H9 (cell line): ENCODE measurements around the gene VIPR2. TPM values are rescaled to one million over a fixed set of nuclear protein-coding genes. Genes with fewer than 3 reads are reported as not detected.

Experiments used
- DNase-seq: peaks from one replicate; pipeline ENCODE4 v3.0.0-alpha.2; 2017
- H2AFZ ChIP-seq: one replicate; pipeline ENCODE4 v1.6.1; 2013; ENCODE audit warnings: mild to moderate bottlenecking, low read length, control low read depth, moderate library complexity
- H2AK5ac ChIP-seq: 2 replicates; pipeline ENCODE4 v1.6.1; 2013; ENCODE audit warnings: low read length, control low read depth, mixed read lengths; ENCODE audit not compliant: insufficient read length
- H2BK120ac ChIP-seq: one replicate; pipeline ENCODE4 v1.6.1; 2013; ENCODE audit warnings: low read depth, mild to moderate bottlenecking, low read length, control low read depth, inconsistent platforms; ENCODE audit not compliant: poor library complexity, severe bottlenecking
- H2BK12ac ChIP-seq: 2 replicates; pipeline ENCODE4 v1.6.1; 2013; ENCODE audit warnings: low read length, control low read depth, mixed read lengths, low read depth; ENCODE audit not compliant: insufficient read length
- H2BK15ac ChIP-seq: 2 replicates; pipeline ENCODE4 v1.6.1; 2013; ENCODE audit warnings: low read depth, low read length, control low read depth
- H2BK20ac ChIP-seq: one replicate; pipeline ENCODE4 v1.6.1; 2013; ENCODE audit warnings: low read depth, mild to moderate bottlenecking, low read length, control low read depth, inconsistent platforms; ENCODE audit not compliant: poor library complexity, severe bottlenecking
- H2BK5ac ChIP-seq: 2 replicates; pipeline ENCODE4 v1.6.1; 2013; ENCODE audit warnings: low read length, control low read depth, mixed read lengths; ENCODE audit not compliant: insufficient read length
- H3K14ac ChIP-seq: 2 replicates; pipeline ENCODE4 v1.6.1; 2013; ENCODE audit warnings: low read length, control low read depth; ENCODE audit not compliant: insufficient read depth
- H3K18ac ChIP-seq: 2 replicates; pipeline ENCODE4 v1.6.1; 2013; ENCODE audit warnings: low read depth, mild to moderate bottlenecking, mixed read lengths, low read length, control low read depth; ENCODE audit not compliant: insufficient read length
- H3K23ac ChIP-seq: 2 replicates; pipeline ENCODE4 v1.6.1; 2013; ENCODE audit warnings: low read length, control low read depth, mixed read lengths, low read depth; ENCODE audit not compliant: insufficient read length
- H3K23me2 ChIP-seq: 2 replicates; pipeline ENCODE4 v1.6.1; 2013; ENCODE audit warnings: low read depth, mild to moderate bottlenecking, mixed read lengths, low read length, control low read depth; ENCODE audit not compliant: insufficient read length, poor library complexity, severe bottlenecking
- H3K27ac ChIP-seq: 2 replicates; pipeline ENCODE4 v1.5.1; 2013; ENCODE audit warnings: low read length, control low read depth, mixed read lengths, low read depth; ENCODE audit not compliant: insufficient read length
- H3K27me3 ChIP-seq: 2 replicates; pipeline ENCODE4 v1.6.1; 2013; ENCODE audit warnings: low read length, control low read depth, inconsistent platforms; ENCODE audit not compliant: insufficient read depth
- H3K4ac ChIP-seq: 2 replicates; pipeline ENCODE4 v1.6.1; 2013; ENCODE audit warnings: low read depth, mild to moderate bottlenecking, control low read depth, inconsistent platforms, low read length, moderate library complexity
- H3K4me1 ChIP-seq: 2 replicates; pipeline ENCODE4 v1.6.1; 2013; ENCODE audit warnings: low read length, control low read depth, inconsistent platforms; ENCODE audit not compliant: insufficient read depth
- H3K4me2 ChIP-seq: 2 replicates; pipeline ENCODE4 v1.6.1; 2013; ENCODE audit warnings: low read length, control low read depth, mixed read lengths; ENCODE audit not compliant: insufficient read length, insufficient read depth
- H3K56ac ChIP-seq: 2 replicates; pipeline ENCODE4 v1.6.1; 2013; ENCODE audit warnings: low read depth, mild to moderate bottlenecking, mixed read lengths, low read length, control low read depth; ENCODE audit not compliant: insufficient read length
- H3K79me1 ChIP-seq: 2 replicates; pipeline ENCODE4 v1.6.1; 2013; ENCODE audit warnings: low read depth, mild to moderate bottlenecking, moderate library complexity, low read length, control low read depth, inconsistent platforms; ENCODE audit not compliant: insufficient read depth, poor library complexity, severe bottlenecking
- H3K79me2 ChIP-seq: 2 replicates; pipeline ENCODE4 v1.6.1; 2013; ENCODE audit warnings: low read length, control low read depth, inconsistent platforms; ENCODE audit not compliant: insufficient read depth
- H3K9ac ChIP-seq: 2 replicates; pipeline ENCODE4 v1.6.1; 2013; ENCODE audit warnings: low read length, control low read depth, mixed read lengths; ENCODE audit not compliant: insufficient read length; ENCODE audit errors: extremely low read depth
- H3K9me3 ChIP-seq: one replicate; pipeline ENCODE4 v1.6.1; 2013; ENCODE audit warnings: low read depth, low read length, inconsistent platforms; ENCODE audit not compliant: control insufficient read depth
- H3T11ph ChIP-seq: one replicate; pipeline ENCODE4 v1.6.1; 2013; ENCODE audit warnings: mild to moderate bottlenecking, low read length, control low read depth, inconsistent platforms
- H4K20me1 ChIP-seq: one replicate; pipeline ENCODE4 v1.6.1; 2013; ENCODE audit not compliant: control insufficient read depth, insufficient read length, insufficient read depth
- H4K5ac ChIP-seq: 2 replicates; pipeline ENCODE4 v1.6.1; 2013; ENCODE audit warnings: low read depth, mild to moderate bottlenecking, mixed read lengths, low read length, control low read depth; ENCODE audit not compliant: insufficient read length
- H4K8ac ChIP-seq: replicated peaks from 2 replicates; pipeline ENCODE4 v1.6.1; 2013; ENCODE audit warnings: low read length, control low read depth, mixed read lengths, low read depth; ENCODE audit not compliant: insufficient read length
- H4K91ac ChIP-seq: 2 replicates; pipeline ENCODE4 v1.6.1; 2013; ENCODE audit warnings: low read depth, mild to moderate bottlenecking, moderate library complexity, mixed read lengths, low read length, control low read depth; ENCODE audit not compliant: insufficient read length
- H3K27ac Mint-ChIP-seq, 3 experiments: 2 replicates in 2 of 3; 3 replicates in 1 of 3; pipeline ENCODE4 v1.8.0; 2020 to 2021; ENCODE audit warnings: mixed read lengths in 3 of 3, mild to moderate bottlenecking in 1 of 3, moderate library complexity in 1 of 3
- H3K27me3 Mint-ChIP-seq: 2 replicates; pipeline ENCODE4 v1.8.0; 2021; ENCODE audit warnings: low read depth, mild to moderate bottlenecking, moderate library complexity, mixed read lengths
- H3K36me3 Mint-ChIP-seq, 3 experiments: 2 replicates in 2 of 3; 3 replicates in 1 of 3; pipeline ENCODE4 v1.8.0; 2020 to 2021; ENCODE audit warnings: low read depth in 3 of 3, mixed read lengths in 3 of 3; ENCODE audit not compliant: insufficient read depth in 1 of 3
- H3K4me1 Mint-ChIP-seq, 2 experiments: 2 replicates each; pipeline ENCODE4 v1.8.0; 2020; ENCODE audit warnings: mixed read lengths in 2 of 2
- H3K4me3 Mint-ChIP-seq, 2 experiments: 2 replicates in 1 of 2; 3 replicates in 1 of 2; pipeline ENCODE4 v1.8.0; 2020 to 2021; ENCODE audit warnings: mild to moderate bottlenecking in 2 of 2, mixed read lengths in 2 of 2, moderate library complexity in 1 of 2
- H3K9me3 Mint-ChIP-seq, 2 experiments: 2 replicates in 1 of 2; 3 replicates in 1 of 2; pipeline ENCODE4 v1.8.0; 2020; ENCODE audit warnings: mild to moderate bottlenecking in 2 of 2, mixed read lengths in 2 of 2, moderate library complexity in 1 of 2
- WGBS: extraction: QIAGEN DNeasy Blood & Tissue Kit; methylation state at CpG from one replicate; pipeline ENCODE4 v1.1.7; 2013; ENCODE audit warnings: missing lambda C conversion rate, low lambda C conversion rate, mixed read lengths; ENCODE audit not compliant: insufficient read length; ENCODE audit errors: extremely low coverage; 5-methylcytosine and 5-hydroxymethylcytosine counted together
- total RNA-seq: library from RNA; stranded (reverse); gene quantifications from 2 replicates; pipeline ENCODE4 v1.2.1, GENCODE V29; 2021
- TF ChIP-seq, protein P1 (sequence below): fragments of 200-600 bp; sonication (generic); conservative IDR thresholded peaks from 3 replicates; pipeline ENCODE4 v1.8.0; 2021; ENCODE audit warnings: antibody characterized with exemption, mild to moderate bottlenecking

Gene VIPR2
- total RNA-seq, 1 experiment from 2014 or later: 1.6 TPM

GRCh38 chr7:159047536-159047935 is 97.1 kb downstream of the VIPR2 start:
- Histone ChIP-seq H2AK5ac (no peak overlapping the region), H4K8ac (no peak overlapping the region), H2AFZ (no peak overlapping the region), H4K5ac (no peak overlapping the region), H3K9me3 (no peaks in the 10 kb centered on the region), H2BK20ac (no peak overlapping the region), H3K4me1 (no peaks in the 10 kb centered on the region), H3K56ac (no peak overlapping the region), H3K9ac (no peak overlapping the region), H2BK120ac (no peak overlapping the region), H3K27ac (no peak overlapping the region), H3K79me1 (no peaks in the 10 kb centered on the region), H2BK5ac (no peak overlapping the region), H3K23ac (no peak overlapping the region), H2BK12ac (no peak overlapping the region), H4K20me1 (no peaks in the 10 kb centered on the region), H3K23me2 (no peaks in the 10 kb centered on the region), H3K4ac (no peak overlapping the region), H3K18ac (no peak overlapping the region), H3K27me3 (no peaks in the 10 kb centered on the region), H3K4me2 (no peak overlapping the region), H4K91ac (no peak overlapping the region), H3K14ac (no peak overlapping the region), H3T11ph (no peak overlapping the region), H2BK15ac (no peak overlapping the region), H3K79me2 (no peaks in the 10 kb centered on the region)
- H3K4me1 Mint-ChIP-seq: peaks cover 13 to 17% of the 10 kb centered on the region in 2 experiments
- H3K9me3 Mint-ChIP-seq: peaks cover 7 to 8% of the 10 kb centered on the region in 2 experiments; a peak in 3 of 5 replicates
- peaks cover 3 to 7% (median 4%) of the 10 kb centered on the region in 3 experiments; a peak in 3 of 7 replicates for H3K36me3 Mint-ChIP-seq
- H3K4me3 Mint-ChIP-seq: no peak overlapping the region
- H3K27me3 Mint-ChIP-seq: peaks cover 6% of the 10 kb centered on the region
- WGBS: no CpG with 5 or more reads among the region's 2 CpGs
- no peak overlapping the region for H3K27ac Mint-ChIP-seq
- TF ChIP-seq, protein P1, sequence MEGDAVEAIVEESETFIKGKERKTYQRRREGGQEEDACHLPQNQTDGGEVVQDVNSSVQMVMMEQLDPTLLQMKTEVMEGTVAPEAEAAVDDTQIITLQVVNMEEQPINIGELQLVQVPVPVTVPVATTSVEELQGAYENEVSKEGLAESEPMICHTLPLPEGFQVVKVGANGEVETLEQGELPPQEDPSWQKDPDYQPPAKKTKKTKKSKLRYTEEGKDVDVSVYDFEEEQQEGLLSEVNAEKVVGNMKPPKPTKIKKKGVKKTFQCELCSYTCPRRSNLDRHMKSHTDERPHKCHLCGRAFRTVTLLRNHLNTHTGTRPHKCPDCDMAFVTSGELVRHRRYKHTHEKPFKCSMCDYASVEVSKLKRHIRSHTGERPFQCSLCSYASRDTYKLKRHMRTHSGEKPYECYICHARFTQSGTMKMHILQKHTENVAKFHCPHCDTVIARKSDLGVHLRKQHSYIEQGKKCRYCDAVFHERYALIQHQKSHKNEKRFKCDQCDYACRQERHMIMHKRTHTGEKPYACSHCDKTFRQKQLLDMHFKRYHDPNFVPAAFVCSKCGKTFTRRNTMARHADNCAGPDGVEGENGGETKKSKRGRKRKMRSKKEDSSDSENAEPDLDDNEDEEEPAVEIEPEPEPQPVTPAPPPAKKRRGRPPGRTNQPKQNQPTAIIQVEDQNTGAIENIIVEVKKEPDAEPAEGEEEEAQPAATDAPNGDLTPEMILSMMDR: no peak
- no peak for DNase-seq
